WERI-Rb-1 (cell line): Measurements from ENCODE around the gene C12orf54.
A peak's percentile ranks its signal among the peaks of the same experiment; 100 is the strongest.
"Not testable (repeated sequence)": the region's sequence is repeated elsewhere in the genome, so short reads cannot be mapped to it uniquely, and the experiment has no call there.

ENCODE experiments used
- DNase-seq: peaks from one replicate; pipeline ENCODE4 v3.0.0-alpha.2; 2020
- H3K27ac ChIP-seq: fragments of 250-450 bp; sonication (Bioruptor Pico); 2 replicates; pipeline ENCODE4 v1.5.1; 2020; ENCODE audit warnings: mild to moderate bottlenecking, moderate library complexity
- H3K27me3 ChIP-seq: fragments of 250-450 bp; sonication (Bioruptor Pico); 2 replicates; pipeline ENCODE4 v1.5.1; 2021; ENCODE audit warnings: mild to moderate bottlenecking, low read depth, moderate library complexity; ENCODE audit not compliant: insufficient read depth, severe bottlenecking
- H3K36me3 ChIP-seq: fragments of 250-450 bp; sonication (Bioruptor Pico); 2 replicates; pipeline ENCODE4 v1.5.1; 2020; ENCODE audit warnings: mild to moderate bottlenecking, moderate library complexity
- H3K4me3 ChIP-seq: 2 replicates; pipeline ENCODE4 v1.5.1; 2011; ENCODE audit warnings: low read depth, mild to moderate bottlenecking, control low read depth, low read length
- H3K9me3 ChIP-seq: fragments of 250-450 bp; sonication (Bioruptor Pico); 2 replicates; pipeline ENCODE4 v1.5.1; 2021; ENCODE audit warnings: mild to moderate bottlenecking, moderate library complexity; ENCODE audit not compliant: severe bottlenecking
- TF ChIP-seq, protein P1 (sequence below): IDR thresholded peaks from 2 replicates; pipeline ENCODE4 v1.5.1; 2011; ENCODE audit warnings: low read depth, mild to moderate bottlenecking, control low read depth, inconsistent platforms, low read length

Gene C12orf54

DNA sequence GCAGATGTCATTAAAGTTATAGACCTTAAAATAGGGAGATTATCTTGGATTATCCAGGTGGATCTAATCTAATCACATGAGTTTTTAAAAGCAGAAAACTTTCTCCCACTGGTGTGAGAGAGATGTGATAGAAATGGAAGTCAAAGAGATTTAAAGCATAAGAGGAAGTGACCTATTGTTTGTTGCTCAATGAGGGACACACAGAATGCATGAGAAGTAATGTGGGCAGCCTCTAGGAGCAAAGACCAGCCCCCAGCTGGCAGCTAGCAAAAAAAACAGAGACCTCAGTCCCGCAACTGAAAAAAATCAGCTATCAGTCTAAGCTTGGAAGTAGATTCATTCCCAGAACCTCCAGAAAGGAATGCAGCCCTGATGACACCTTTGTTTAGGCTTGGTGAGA lies 34.5 kb upstream of the C12orf54 start:
- no peaks in the 10 kb centered on the region for H3K9me3 ChIP-seq
- peaks cover 23% of the 10 kb centered on the region for H3K27me3 ChIP-seq
- H3K4me3 ChIP-seq: no peak overlapping the region
- DNase-seq: no peak
- H3K27ac ChIP-seq: no peak overlapping the region
- H3K36me3 ChIP-seq: no peaks in the 10 kb centered on the region
- TF ChIP-seq, protein P1, sequence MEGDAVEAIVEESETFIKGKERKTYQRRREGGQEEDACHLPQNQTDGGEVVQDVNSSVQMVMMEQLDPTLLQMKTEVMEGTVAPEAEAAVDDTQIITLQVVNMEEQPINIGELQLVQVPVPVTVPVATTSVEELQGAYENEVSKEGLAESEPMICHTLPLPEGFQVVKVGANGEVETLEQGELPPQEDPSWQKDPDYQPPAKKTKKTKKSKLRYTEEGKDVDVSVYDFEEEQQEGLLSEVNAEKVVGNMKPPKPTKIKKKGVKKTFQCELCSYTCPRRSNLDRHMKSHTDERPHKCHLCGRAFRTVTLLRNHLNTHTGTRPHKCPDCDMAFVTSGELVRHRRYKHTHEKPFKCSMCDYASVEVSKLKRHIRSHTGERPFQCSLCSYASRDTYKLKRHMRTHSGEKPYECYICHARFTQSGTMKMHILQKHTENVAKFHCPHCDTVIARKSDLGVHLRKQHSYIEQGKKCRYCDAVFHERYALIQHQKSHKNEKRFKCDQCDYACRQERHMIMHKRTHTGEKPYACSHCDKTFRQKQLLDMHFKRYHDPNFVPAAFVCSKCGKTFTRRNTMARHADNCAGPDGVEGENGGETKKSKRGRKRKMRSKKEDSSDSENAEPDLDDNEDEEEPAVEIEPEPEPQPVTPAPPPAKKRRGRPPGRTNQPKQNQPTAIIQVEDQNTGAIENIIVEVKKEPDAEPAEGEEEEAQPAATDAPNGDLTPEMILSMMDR: no peak

DNA sequence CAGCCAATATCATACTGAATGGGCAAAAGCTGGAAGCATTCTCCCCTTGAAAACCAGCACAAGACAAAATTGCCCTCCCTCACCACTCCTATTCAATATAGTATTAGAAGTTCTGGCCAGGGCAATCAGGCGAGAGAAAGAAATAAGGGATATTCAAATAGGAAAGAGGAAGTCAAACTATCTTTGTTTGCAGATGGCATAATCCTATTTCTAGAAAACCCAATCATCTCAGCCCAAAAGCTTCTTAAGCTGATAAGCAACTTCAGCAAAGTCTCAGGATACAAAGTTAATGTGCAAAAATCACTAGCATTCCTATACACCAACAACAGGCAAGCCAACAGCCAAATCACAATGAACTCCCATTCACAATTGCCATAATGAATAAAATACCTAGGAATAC lies 30.9 kb upstream of the C12orf54 start:
- Histone ChIP-seq H3K9me3 (no peaks in the 10 kb centered on the region), H3K27me3 (peaks cover 23% of the 10 kb centered on the region), H3K36me3 (no peaks in the 10 kb centered on the region), H3K4me3 (no peak overlapping the region), H3K27ac (no peak overlapping the region)
- TF ChIP-seq, protein P1: no peak
- DNase-seq: no peak

DNA sequence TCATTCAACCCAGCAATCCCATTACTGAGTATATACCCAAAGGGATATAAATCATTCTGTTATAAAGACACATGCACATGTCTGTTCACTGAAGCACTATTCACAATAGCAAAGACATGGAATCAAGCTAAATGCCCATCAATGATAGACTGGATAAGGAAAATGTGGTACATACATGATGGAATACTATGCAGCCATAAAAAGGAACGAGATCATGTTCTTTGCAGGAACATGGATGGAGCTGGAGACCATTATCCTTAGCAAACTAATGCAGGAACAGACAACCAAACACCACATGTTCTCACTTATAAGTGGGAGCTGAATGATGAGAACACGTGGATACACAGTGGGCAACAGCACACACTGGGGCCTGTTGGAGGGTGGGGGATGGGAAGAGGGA lies 29.3 kb upstream of the C12orf54 start:
- peaks cover 33% of the 10 kb centered on the region for H3K27me3 ChIP-seq
- H3K36me3 ChIP-seq, H3K27ac ChIP-seq, DNase-seq, H3K4me3 ChIP-seq, H3K9me3 ChIP-seq: not testable (repeated sequence)

DNA sequence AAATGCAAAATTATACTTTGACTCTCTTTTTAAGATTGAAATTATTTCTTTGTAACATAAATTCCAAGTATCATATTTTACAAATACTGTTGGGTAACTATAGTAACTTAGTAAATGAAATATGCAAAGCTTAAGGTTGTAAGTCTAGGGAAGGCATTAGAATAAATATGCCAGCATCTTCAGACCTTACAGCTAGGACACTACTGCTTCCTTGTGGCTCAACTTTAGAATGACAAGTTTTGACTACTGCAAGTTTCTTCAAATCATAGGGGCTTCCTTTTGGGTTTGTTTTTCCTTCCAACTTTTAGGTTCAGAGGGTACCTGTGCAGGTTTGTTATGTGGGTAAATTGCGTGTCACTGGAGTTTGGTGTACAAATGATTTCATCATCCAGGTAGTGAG lies 27.6 kb upstream of the C12orf54 start:
- no peak overlapping the region for H3K27ac ChIP-seq
- no peaks in the 10 kb centered on the region for H3K9me3 ChIP-seq
- H3K4me3 ChIP-seq: no peak overlapping the region
- no peaks in the 10 kb centered on the region for H3K36me3 ChIP-seq
- peaks cover 36% of the 10 kb centered on the region for H3K27me3 ChIP-seq
- no peak for DNase-seq
- TF ChIP-seq, protein P1: peak; percentile 52

DNA sequence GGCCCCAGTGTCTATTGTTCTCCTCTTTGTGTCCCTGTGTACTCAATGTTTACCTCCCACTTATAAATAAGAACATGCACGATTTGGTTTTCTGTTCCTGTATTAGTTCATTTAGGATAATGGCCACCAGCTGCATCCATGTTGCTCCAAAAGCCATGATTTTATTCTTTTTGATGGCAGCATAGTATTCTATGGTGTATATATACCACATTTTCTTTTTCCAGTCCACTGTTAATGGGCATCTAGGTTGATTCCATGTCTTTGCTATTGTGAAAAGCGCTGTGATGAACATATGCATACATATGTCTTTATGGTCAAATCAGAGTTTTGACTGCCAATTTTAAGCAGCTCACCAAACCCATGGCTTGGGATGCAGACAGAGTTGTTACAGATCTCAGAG lies 27.2 kb upstream of the C12orf54 start:
- H3K36me3 ChIP-seq: no peaks in the 10 kb centered on the region
- H3K9me3 ChIP-seq: no peaks in the 10 kb centered on the region
- TF ChIP-seq, protein P1: no peak
- DNase-seq: no peak
- no peak overlapping the region for H3K4me3 ChIP-seq
- H3K27ac ChIP-seq: no peak overlapping the region
- peaks cover 39% of the 10 kb centered on the region for H3K27me3 ChIP-seq

DNA sequence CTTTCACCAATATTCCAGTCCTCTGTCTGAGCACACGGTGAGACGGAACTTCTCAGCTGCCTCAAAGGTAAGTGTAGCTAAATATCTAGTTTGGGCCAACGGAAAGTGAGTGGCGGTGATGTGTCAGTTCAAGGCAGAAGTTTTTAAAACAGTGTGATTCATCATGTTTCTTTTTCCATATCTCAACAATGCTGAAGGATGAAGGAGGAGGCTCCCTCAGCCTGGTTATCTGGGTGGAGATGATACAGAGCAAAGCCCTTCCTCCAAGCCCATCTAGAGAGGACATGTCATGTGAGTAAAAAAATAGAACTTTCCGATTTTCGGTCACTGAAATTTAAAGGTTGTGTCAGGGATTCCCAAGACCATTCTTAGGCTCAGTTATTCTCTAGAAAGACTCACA lies 23.0 kb upstream of the C12orf54 start:
- no peaks in the 10 kb centered on the region for H3K36me3 ChIP-seq
- H3K27ac ChIP-seq: no peak overlapping the region
- peaks cover 38% of the 10 kb centered on the region for H3K27me3 ChIP-seq
- H3K9me3 ChIP-seq: no peaks in the 10 kb centered on the region
- TF ChIP-seq, protein P1: no peak
- no peak for DNase-seq
- no peak overlapping the region for H3K4me3 ChIP-seq

DNA sequence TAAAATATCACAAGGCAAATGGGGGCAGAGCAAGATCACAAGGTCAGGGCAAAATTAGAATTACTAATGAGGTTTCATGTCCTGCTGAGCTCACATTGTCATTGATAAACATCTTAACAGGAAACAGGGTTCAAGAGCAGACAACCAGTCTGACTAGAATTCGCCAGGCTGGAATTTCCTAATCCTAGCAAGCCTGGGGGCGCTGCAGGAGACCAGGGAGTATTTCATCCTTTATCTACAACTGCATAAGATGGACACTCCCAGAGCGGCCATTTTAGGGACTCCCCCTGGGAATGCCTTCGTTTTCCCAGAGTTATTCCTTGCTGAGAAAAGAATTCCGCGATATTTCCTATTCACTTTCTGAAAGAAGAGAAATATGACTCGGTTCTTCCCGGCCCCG lies 13.3 kb upstream of the C12orf54 start:
- not testable (repeated sequence) for DNase-seq, H3K27ac ChIP-seq
- H3K27me3 ChIP-seq: peaks cover 15% of the 10 kb centered on the region

More for the DNA sequence above, 13.3 kb upstream of the C12orf54 start:
- peaks cover 18% of the 10 kb centered on the region for H3K9me3 ChIP-seq
- H3K4me3 ChIP-seq, H3K36me3 ChIP-seq: not testable (repeated sequence)
